GM10847 (cell line): ENCODE data around the gene FLNB.

Experiments used
- POLR2A ChIP-seq: IDR thresholded peaks from 2 replicates; pipeline ENCODE4 v1.6.1; 2011; ENCODE audit not compliant: insufficient read length; ENCODE audit errors: extremely low read depth

Gene FLNB

DNA sequence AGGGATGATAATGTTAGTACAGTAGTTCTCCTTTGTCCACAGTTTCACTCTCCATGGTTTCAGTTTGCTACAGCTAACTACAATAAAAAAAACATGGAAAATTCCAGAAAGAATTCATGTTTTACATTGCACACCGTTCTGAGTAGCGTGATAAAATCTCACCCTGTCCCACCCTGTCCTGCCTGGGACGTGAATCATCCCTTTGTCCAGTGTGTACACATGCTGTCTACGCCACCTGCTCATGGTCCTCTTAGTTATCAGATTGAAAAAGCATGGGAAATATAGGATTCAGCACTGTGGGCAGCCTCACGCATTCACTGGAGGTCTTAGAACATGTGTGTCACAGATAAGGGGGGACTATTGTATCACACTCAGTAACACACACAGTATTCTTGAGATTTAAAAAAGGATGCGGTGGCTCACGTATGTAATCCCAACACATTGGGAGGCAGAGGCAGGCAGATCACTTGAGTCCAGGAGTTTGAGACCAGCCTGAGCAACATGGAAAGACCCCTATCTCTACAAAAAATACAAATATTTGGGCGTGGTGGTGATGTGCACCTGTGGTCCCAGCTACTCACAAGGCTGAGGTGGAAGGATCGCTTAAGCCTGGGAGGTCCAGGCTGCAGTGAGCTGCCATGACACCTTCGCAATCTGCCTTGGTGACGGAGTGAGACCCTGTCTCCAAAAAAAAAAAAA, 8.7 kb upstream of the FLNB start:
- TF ChIP-seq POLR2A: no peak

DNA sequence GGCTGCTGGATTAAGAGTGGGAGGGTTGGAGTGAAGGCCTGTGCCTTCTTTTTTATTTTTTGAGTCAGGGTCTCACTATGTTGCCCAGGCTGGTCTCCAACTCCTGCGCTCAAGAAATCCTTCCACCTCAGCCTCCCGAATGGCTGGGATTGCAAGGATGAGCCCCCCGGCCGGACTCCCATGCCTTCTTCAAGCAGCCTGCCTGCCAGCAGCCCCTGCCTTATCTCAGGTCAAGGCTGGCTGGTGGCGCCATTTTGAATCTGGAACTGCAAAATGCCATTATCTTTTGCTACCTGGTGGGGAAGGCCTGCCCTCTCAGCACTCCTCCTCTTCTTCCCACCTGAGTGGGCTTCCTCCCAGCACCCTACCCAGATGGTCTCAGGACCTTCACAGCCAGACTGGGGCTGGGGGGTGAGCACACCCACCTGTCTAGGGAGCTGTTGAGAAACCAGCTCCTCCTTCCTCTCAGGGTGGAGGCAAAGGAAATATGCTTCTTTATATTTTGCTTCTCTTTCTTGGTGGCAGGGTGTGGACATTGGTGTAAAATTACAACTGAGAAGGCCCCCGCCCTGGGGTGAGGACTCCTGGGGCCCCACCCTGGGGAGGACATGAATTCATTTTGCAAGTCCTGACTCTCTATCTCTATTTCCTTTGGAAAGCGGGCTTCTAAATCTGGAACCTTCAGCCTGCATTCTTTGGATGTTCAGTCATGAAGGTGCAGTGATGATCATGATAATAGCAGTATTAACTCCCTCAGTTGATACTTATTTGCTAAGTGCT, 7.7 kb upstream of the FLNB start:
- no peak for TF ChIP-seq POLR2A

DNA sequence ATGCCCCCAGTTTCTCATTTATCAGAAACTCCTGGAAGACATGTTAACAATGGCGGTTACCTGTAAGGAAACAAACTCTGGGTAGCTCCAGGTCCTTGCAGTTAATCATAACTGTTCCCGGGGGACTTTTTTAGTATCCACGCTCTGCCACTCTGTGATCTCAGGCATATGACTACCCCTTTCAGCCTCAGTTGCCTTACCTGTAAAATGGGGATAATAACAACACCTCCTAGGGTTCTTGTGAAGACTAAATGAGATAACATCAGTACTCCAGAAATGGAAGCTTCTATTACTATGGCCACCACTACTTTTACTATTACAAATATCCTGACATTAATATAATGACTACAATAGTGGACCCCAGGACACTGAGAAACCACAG, 7.1 kb upstream of the FLNB start:
- no peak for TF ChIP-seq POLR2A

DNA sequence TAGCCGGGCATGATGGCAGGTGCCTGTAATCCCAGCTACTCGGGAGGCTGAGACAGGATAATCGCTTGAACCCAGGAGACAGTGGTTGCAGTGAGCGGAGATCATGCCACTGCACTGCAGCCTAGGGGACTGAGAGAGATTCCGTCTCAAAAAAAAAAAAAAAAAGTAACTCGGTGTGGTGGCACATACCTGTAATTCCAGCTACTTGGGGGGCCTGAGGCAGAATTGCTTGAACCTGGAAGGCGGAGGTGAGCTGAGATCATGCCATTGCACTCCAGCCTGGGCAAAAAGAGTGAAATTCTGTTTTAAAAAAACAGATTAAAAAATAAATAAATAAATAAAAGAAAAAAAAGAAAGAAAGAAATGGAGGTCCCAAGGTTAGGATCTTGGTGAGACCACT, 6.2 kb upstream of the FLNB start:
- TF ChIP-seq POLR2A: no peak

DNA sequence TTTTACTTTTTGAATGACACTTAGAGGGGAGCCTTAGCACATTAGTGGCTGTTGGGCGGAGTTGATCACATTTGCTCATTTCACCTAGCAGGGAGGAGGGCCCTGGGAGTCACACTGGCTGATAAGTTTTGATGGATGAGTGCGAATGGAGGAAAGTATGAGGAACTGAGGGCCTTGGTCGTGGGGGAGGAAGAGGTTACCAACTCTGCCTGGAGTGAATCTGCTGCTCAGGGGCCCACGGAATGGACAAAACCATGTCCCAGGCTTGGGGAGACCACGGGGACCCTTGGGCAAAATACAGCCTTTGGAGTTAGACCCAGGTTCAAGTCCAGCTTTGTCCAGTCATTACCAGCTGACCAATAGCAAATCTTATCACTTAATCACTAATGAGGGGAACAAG, 5.1 kb upstream of the FLNB start:
- TF ChIP-seq POLR2A: no peak

DNA sequence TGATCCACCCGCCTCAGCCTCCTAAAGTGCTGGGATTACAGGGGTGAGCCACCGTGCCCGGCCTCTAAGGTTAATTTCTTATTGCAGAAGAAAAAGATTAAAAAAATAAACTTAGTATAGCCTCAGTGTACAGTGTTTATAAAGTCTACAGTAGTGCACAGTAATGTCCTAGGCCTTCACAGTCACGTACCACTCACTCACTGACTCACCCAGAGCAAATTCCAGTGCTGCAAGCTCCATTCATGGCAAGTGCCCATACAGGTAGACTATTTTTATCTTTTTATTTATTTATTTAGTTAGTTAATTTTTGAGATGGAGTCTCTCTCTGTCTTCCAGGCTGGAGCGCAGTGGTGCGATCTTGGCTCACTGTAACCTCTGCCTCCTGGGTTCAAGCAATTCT, 3.2 kb upstream of the FLNB start:
- no peak for TF ChIP-seq POLR2A

DNA sequence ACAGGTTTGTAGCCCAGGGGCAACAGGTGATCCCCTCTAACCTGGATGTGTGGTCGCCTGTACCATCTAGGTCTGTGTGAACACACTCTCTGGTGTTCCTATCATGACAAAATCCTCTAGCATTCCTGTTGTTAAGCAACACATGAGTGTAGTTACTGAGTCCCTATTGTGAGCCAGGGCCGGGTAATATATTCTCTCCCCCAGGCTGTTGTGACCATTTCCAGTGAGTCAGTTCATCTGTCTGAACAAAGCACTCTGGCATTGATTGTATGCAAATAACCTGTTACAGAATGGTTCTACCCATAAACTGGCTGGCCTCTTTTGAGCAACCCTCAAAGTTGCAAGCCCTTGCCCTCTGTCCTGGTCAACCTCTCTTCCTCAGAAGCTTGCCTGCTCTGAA, 2.6 kb upstream of the FLNB start:
- TF ChIP-seq POLR2A: no peak

DNA sequence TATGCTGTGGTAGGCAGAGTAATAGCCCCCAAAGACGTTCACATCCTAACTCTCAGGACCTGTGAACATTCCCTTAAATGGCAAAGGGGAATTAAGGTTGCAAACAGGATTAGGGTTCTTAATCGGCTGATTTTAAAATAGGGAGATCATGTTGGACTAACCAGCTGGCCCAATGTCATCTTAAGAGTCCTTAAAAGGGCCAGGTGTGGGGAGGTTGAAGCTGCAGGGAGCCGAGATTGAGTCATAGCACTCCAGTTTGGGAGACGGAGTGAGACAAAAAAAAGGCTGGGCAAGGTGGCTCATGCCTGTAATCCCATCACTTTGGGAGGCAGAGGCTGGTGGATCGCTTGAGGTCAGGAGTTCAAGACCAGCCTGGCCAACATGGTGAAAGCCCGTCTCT, 1.6 kb upstream of the FLNB start:
- TF ChIP-seq POLR2A: no peak

DNA sequence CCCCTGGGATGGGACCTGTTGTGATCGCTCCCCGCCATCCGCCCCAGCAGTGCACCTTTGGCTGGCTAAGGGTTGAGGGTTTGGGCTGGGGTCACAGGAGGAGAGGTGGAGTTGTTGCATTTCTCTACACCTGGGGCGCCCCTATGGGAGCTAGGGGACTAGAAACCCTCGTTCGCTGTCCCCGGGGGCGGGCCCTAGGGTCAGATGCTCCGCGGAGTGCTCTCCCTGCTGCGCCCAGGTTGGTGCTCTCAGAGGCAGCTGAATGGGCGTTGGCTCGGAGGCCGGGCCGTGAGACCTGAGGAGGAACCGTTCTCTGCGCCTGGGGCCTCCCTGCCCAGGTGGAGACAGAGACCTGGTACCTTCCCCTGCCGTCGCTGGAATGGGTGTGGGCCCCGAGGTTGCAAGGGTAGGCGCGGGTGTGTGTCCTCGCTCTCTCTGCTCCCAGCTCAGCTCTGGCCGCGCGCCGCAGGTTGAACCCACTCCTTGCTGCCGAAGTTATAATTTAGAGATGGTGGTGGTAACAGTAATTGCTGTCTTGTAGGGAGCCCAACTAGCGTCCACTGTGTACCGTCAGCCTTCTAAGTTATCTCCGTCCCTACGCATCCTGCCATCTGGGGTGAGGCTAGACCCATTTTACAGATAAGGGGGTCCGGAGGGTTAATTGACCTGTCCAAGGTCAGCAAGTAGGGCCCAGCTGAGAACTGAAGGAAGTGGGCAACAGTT, 965 bp downstream of the FLNB start:
- no peak for TF ChIP-seq POLR2A

DNA sequence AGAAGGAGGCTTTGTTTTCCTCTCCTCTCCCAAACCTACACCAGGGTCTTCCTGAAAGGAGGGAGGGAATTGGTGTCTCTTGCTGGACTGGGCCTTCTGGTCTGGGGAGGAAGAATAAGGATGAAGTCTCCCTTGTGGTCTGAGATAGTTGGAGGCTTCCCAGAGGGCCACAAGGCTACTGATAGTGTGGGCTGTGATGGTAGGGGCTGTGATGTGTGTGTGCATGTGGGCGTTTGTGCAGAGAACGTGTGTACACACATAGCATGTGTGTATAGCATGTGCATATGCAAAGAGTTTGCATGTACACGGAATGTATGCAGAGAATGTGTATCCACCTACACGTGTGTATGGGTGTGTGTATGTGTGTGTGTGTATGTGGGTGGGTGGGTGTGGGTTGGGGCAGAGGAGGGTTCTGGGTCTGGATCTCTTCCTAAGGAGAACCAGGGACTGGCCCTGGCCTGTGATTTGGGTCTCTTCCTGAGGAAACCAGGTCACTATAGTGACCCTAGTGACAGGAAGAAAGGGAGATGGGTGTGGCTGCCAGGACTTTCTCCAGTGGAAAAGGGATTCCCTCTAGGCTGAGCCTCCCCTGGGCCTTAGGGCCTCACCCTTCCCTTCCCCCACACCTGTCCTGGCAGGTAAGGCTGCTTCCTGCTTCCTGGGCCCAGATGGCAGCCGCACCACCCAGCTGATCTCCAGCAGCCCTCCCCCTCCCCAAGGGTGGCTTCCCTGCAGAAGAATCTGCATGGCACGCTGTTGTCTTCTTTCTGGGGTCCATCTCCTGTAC, 1.7 kb downstream of the FLNB start:
- no peak for TF ChIP-seq POLR2A

DNA sequence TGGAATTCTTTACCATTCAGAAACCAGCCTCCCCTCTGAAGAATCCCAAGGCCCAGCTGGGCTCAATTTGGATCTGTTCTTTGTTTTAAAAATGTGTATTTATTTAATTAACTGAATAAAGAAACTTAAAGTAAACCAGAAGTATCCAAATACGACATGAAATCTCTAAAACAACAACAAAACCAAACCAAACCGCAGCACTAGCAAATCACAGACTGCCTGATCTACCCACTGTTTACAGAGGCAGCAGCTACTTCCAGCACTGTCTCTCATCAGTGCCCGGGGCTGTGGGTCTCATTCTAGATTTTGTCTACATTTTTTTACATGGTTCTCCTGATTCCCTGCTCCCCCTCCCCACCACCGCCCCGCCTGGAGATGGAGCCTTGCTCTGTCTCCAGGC, 2.3 kb downstream of the FLNB start:
- TF ChIP-seq POLR2A: no peak

DNA sequence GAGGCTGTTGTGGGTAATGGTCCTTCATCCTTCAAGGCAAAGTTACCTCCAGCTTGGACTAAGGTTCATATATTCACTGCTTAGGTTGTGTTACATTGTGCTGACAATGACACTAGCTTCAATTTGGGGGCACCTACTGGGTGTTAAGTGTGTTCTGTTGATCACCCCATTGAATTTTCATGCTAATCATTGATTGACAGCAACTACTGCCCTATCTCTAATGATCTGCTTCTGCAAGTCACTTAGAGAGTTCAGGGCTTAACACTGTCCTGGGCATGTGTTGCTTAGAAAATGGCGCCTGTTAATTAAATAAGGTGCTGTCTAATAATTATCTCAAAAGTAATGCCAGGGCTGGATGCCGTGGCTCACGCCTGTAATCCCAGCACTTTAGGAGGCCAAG, 3.4 kb downstream of the FLNB start:
- no peak for TF ChIP-seq POLR2A

DNA sequence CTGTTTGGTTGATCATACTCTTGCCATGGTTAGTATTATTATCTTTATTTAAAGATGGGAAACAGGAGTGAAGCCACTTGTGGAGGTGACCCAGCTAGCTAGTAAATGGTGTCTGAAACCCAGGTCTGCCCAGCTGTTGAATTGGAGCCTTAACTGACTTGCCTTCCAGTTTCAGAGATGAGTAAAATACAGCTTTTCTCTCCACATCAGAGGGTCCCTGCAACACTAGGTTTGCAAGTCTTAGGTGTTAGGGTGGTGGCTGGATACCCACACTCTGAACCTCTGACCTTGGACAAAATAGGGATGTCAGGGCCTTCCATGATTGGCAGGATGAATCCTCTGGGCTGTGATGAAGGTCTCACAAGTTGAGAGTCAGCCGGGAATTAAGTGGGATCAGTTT, 4.1 kb downstream of the FLNB start:
- TF ChIP-seq POLR2A: no peak

DNA sequence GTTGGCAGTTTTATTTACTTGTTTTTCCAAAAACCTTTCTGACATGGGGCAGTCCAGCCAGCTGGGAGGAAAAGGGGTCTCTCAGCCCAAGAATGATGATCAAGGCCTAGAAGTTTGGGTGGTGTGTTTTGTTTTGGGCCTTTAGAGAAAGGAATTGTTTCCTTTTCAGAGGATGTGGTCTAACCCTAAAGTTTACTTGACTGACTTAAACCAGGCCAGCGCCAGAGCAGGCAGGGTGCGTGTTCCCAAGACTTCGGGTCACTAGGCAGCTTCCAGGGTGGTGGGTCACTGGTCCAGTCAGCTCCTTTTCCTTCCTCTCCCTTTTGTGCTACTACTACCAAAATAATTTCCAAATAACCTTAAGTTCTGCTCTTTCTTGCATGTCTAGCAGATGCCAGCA, 4.9 kb downstream of the FLNB start:
- TF ChIP-seq POLR2A: no peak

DNA sequence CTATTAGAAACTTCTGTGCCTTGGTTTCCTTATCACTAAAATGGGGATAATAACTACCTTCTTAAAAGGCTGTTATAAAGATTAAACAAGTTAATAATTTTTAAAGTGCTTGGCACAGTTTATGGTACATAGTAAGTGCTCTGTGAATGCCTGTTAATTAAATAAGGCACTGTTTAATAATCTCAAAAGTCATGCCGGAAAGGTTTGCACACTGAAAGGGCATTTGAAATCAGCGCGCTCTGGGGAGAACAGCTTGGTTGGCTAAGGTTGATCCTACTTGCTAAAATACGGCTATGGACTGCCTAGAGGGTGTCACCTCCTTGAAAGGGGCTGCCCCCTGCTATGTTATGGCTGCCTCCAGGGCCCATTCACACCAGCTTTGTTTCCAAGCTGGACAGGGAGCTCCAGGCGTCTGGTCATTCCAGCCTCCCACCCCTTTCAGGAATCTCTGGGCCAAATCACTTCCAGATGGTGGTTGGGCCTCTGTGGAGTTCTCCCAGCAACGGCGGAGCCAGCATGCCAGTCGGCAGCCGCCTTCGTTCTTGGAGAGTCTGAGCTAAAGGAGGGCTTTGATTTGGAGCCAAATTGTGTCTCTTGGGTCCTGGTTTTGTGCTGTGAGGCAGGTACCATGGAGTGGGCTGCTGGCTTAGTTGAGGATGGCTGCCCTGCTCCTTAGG, 5.9 kb downstream of the FLNB start:
- TF ChIP-seq POLR2A: no peak
